Liver (tissue), 9 donors: Measurements from ENCODE around the gene CFAP221. TPM values are rescaled to one million over a fixed set of nuclear protein-coding genes. Genes with fewer than 3 reads are reported as not detected.

Experiments used
- DNase-seq: peaks from one replicate; pipeline ENCODE4 v3.0.0-alpha.2; 2017; ENCODE audit warnings: low spot score
- H3K27ac ChIP-seq, 2 donors: one replicate each; pipeline ENCODE4 v1.7.0; 2013; ENCODE audit warnings: inconsistent platforms in 2 of 2, low read length in 2 of 2, control low read depth in 1 of 2, low read depth in 1 of 2, mild to moderate bottlenecking in 1 of 2
- H3K27me3 ChIP-seq, 4 donors: one replicate each; pipeline versions ENCODE4 v1.6.1 to v1.7.0; 2013; ENCODE audit warnings: low read length in 3 of 4, inconsistent platforms in 1 of 4, mild to moderate bottlenecking in 1 of 4, moderate library complexity in 1 of 4; ENCODE audit not compliant: control insufficient read depth in 4 of 4, insufficient read depth in 4 of 4
- H3K36me3 ChIP-seq, 4 donors: one replicate each; pipeline versions ENCODE4 v1.6.1 to v1.7.0; 2013; ENCODE audit warnings: low read length in 3 of 4, mild to moderate bottlenecking in 3 of 4, low read depth in 1 of 4, moderate library complexity in 1 of 4; ENCODE audit not compliant: control insufficient read depth in 4 of 4, insufficient read depth in 3 of 4
- H3K4me1 ChIP-seq, 4 donors: one replicate each; pipeline versions ENCODE4 v1.6.1 to v1.7.0; 2013; ENCODE audit warnings: low read length in 3 of 4, mild to moderate bottlenecking in 3 of 4, moderate library complexity in 1 of 4; ENCODE audit not compliant: control insufficient read depth in 4 of 4, insufficient read depth in 4 of 4
- H3K4me3 ChIP-seq, 3 donors: one replicate each; pipeline versions ENCODE4 v1.6.1 to v1.7.0; 2013; ENCODE audit warnings: low read length in 3 of 3, control low read depth in 1 of 3, low read depth in 1 of 3, mild to moderate bottlenecking in 1 of 3
- H3K9ac ChIP-seq, 2 donors: one replicate each; pipeline ENCODE4 v1.7.0; 2013; ENCODE audit warnings: low read length in 2 of 2, mild to moderate bottlenecking in 2 of 2, moderate library complexity in 2 of 2, control low read depth in 1 of 2, low read depth in 1 of 2
- H3K9me3 ChIP-seq, 4 donors: one replicate each; pipeline versions ENCODE4 v1.6.1 to v1.7.0; 2013; ENCODE audit warnings: low read length in 3 of 4; ENCODE audit not compliant: control insufficient read depth in 4 of 4
- FOXA1 ChIP-seq: IDR thresholded peaks from 2 replicates; pipeline ENCODE4 v1.6.1; 2016; ENCODE audit warnings: antibody characterized with exemption
- FOXA2 ChIP-seq: IDR thresholded peaks from 2 replicates; pipeline ENCODE4 v1.6.1; 2016; ENCODE audit warnings: antibody characterized with exemption
- GABPA ChIP-seq, 2 donors: IDR thresholded peaks in 1 of 2; conservative IDR thresholded peaks in 1 of 2; 2 replicates each; pipeline ENCODE4 v1.6.1; 2016; ENCODE audit warnings: antibody characterized with exemption in 2 of 2, mild to moderate bottlenecking in 1 of 2, moderate library complexity in 1 of 2
- HNF4A ChIP-seq, 2 donors: conservative IDR thresholded peaks; 2 replicates each; pipeline ENCODE4 v1.6.1; 2016; ENCODE audit warnings: antibody characterized with exemption in 2 of 2, mild to moderate bottlenecking in 2 of 2
- HNF4G ChIP-seq: IDR thresholded peaks from 2 replicates; pipeline ENCODE4 v1.6.1; 2016; ENCODE audit warnings: antibody characterized with exemption
- JUND ChIP-seq, 2 donors: IDR thresholded peaks; 2 replicates each; pipeline ENCODE4 v1.6.1; 2016; ENCODE audit warnings: antibody characterized with exemption in 2 of 2
- NR2F2 ChIP-seq: IDR thresholded peaks from 2 replicates; pipeline ENCODE4 v1.6.1; 2016; ENCODE audit warnings: antibody characterized with exemption
- RAD21 ChIP-seq, 2 donors: IDR thresholded peaks; 2 replicates each; pipeline ENCODE4 v1.6.1; 2016; ENCODE audit warnings: antibody characterized with exemption in 2 of 2, mild to moderate bottlenecking in 2 of 2
- RXRA ChIP-seq, 2 donors: IDR thresholded peaks; 2 replicates each; pipeline ENCODE4 v1.6.1; 2017 to 2018; ENCODE audit warnings: antibody characterized with exemption in 2 of 2, mild to moderate bottlenecking in 1 of 2
- SP1 ChIP-seq: IDR thresholded peaks from 2 replicates; pipeline ENCODE4 v1.6.1; 2018; ENCODE audit warnings: antibody characterized with exemption, mild to moderate bottlenecking
- TAF1 ChIP-seq: conservative IDR thresholded peaks from 2 replicates; pipeline ENCODE4 v1.6.1; 2016; ENCODE audit warnings: antibody characterized with exemption, mild to moderate bottlenecking
- YY1 ChIP-seq: IDR thresholded peaks from 2 replicates; pipeline ENCODE4 v1.6.1; 2016; ENCODE audit warnings: antibody characterized with exemption, mild to moderate bottlenecking
- WGBS: extraction: QIAGEN DNeasy Blood & Tissue Kit; methylation state at CpG from one replicate; pipeline ENCODE4 v1.1.7; 2013; 5-methylcytosine and 5-hydroxymethylcytosine counted together
- polyA plus RNA-seq, 2 donors: library from polyadenylated mRNA; stranded (reverse) in 1 of 2; unstranded in 1 of 2; fragments of 200-250 nt in 1 of 2; fragments of >200 nt in 1 of 2; fragmentation: Nextera tagmentation in 1 of 2; extraction: Ambion mirVana in 1 of 2; gene quantifications; one replicate each; pipeline versions ENCODE4 v1.2.1 to v1.2.3, GENCODE V29; 2013 to 2015
- total RNA-seq, 2 donors: library from RNA; depleted of rRNA; stranded (reverse); fragments of >200 nt; gene quantifications; one replicate each; pipeline ENCODE4 v1.2.3, GENCODE V29; 2014
- TF ChIP-seq, protein P1 (sequence below): IDR thresholded peaks from 2 replicates; pipeline ENCODE4 v1.6.1; 2016; ENCODE audit warnings: antibody characterized with exemption, mild to moderate bottlenecking
- TF ChIP-seq, protein P2 (sequence below): IDR thresholded peaks from 2 replicates; pipeline ENCODE4 v1.6.1; 2016; ENCODE audit warnings: antibody characterized with exemption
- TF ChIP-seq, protein P3 (sequence below): IDR thresholded peaks from 2 replicates; pipeline ENCODE4 v1.6.1; 2016; ENCODE audit warnings: antibody characterized with exemption
- TF ChIP-seq, protein P4 (sequence below): IDR thresholded peaks from 2 replicates; pipeline ENCODE4 v1.6.1; 2016; ENCODE audit warnings: antibody characterized with exemption
- TF ChIP-seq, protein P5 (sequence below): fragments of 150-350 bp; IDR thresholded peaks from 2 replicates; pipeline ENCODE4 v1.5.1; 2017; ENCODE audit warnings: improper control_type of control experiment, low read depth, low read length; ENCODE audit not compliant: missing input control
- donor health status: healthy.
- donor health status: healthy.
- donor health status: healthy.
- donor health status: healthy.
- donor health status: healthy.

The CFAP221 gene
- total and polyA plus RNA-seq, 4 donors, result 0.23 to 3.1 (median 1.2) TPM

DNA sequence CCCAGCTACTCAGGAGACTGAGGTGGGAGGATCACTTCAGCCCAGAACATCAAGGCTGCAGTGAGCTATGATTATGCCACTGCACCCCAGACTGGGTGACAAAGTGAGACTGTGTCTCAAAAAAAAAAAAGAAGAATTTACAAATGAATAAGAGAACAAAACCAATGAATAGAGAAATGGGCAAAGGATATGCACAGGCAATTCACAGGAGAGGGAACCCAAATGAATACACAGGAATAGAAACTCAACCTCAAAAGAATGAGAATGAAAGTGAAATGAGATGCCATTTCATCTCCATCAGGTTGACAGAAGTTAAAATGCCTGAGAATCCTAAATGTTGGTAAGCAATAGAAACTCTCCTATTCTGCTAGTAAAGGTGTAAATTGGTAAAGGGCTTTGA lies 40.2 kb downstream of the CFAP221 start:
- Histone ChIP-seq H3K9ac (no peak overlapping the region), H3K36me3 (no peaks in the 10 kb centered on the region), H3K9me3 (no peaks in the 10 kb centered on the region), H3K27ac (no peak overlapping the region), H3K4me3 (no peak overlapping the region), H3K4me1 (peaks cover 0 to 5% (median 2%) of the 10 kb centered on the region in 4 donors), H3K27me3 (no peaks in the 10 kb centered on the region)
- TF ChIP-seq, protein P1, sequence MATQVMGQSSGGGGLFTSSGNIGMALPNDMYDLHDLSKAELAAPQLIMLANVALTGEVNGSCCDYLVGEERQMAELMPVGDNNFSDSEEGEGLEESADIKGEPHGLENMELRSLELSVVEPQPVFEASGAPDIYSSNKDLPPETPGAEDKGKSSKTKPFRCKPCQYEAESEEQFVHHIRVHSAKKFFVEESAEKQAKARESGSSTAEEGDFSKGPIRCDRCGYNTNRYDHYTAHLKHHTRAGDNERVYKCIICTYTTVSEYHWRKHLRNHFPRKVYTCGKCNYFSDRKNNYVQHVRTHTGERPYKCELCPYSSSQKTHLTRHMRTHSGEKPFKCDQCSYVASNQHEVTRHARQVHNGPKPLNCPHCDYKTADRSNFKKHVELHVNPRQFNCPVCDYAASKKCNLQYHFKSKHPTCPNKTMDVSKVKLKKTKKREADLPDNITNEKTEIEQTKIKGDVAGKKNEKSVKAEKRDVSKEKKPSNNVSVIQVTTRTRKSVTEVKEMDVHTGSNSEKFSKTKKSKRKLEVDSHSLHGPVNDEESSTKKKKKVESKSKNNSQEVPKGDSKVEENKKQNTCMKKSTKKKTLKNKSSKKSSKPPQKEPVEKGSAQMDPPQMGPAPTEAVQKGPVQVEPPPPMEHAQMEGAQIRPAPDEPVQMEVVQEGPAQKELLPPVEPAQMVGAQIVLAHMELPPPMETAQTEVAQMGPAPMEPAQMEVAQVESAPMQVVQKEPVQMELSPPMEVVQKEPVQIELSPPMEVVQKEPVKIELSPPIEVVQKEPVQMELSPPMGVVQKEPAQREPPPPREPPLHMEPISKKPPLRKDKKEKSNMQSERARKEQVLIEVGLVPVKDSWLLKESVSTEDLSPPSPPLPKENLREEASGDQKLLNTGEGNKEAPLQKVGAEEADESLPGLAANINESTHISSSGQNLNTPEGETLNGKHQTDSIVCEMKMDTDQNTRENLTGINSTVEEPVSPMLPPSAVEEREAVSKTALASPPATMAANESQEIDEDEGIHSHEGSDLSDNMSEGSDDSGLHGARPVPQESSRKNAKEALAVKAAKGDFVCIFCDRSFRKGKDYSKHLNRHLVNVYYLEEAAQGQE, result no peak
- TF ChIP-seq JUND (IDR thresholded peaks at IDR 0.05) (no peak), RXRA (IDR thresholded peaks at IDR 0.05) (no peak), FOXA2 (no peak), FOXA1 (no peak), HNF4A (conservative IDR thresholded peaks at IDR 0.05) (no peak), YY1 (no peak), SP1 (no peak), GABPA (IDR thresholded peaks at IDR 0.05 in 1 of 2, conservative IDR thresholded peaks at IDR 0.05 in 1 of 2) (no peak), NR2F2 (no peak), RAD21 (IDR thresholded peaks at IDR 0.05) (no peak), TAF1 (no peak), HNF4G (no peak)
- TF ChIP-seq, protein P2, sequence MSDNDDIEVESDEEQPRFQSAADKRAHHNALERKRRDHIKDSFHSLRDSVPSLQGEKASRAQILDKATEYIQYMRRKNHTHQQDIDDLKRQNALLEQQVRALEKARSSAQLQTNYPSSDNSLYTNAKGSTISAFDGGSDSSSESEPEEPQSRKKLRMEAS, result no peak
- TF ChIP-seq, protein P3, sequence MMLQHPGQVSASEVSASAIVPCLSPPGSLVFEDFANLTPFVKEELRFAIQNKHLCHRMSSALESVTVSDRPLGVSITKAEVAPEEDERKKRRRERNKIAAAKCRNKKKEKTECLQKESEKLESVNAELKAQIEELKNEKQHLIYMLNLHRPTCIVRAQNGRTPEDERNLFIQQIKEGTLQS, result no peak
- TF ChIP-seq, protein P4, sequence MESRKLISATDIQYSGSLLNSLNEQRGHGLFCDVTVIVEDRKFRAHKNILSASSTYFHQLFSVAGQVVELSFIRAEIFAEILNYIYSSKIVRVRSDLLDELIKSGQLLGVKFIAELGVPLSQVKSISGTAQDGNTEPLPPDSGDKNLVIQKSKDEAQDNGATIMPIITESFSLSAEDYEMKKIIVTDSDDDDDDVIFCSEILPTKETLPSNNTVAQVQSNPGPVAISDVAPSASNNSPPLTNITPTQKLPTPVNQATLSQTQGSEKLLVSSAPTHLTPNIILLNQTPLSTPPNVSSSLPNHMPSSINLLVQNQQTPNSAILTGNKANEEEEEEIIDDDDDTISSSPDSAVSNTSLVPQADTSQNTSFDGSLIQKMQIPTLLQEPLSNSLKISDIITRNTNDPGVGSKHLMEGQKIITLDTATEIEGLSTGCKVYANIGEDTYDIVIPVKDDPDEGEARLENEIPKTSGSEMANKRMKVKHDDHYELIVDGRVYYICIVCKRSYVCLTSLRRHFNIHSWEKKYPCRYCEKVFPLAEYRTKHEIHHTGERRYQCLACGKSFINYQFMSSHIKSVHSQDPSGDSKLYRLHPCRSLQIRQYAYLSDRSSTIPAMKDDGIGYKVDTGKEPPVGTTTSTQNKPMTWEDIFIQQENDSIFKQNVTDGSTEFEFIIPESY, result no peak
- TF ChIP-seq, protein P5, sequence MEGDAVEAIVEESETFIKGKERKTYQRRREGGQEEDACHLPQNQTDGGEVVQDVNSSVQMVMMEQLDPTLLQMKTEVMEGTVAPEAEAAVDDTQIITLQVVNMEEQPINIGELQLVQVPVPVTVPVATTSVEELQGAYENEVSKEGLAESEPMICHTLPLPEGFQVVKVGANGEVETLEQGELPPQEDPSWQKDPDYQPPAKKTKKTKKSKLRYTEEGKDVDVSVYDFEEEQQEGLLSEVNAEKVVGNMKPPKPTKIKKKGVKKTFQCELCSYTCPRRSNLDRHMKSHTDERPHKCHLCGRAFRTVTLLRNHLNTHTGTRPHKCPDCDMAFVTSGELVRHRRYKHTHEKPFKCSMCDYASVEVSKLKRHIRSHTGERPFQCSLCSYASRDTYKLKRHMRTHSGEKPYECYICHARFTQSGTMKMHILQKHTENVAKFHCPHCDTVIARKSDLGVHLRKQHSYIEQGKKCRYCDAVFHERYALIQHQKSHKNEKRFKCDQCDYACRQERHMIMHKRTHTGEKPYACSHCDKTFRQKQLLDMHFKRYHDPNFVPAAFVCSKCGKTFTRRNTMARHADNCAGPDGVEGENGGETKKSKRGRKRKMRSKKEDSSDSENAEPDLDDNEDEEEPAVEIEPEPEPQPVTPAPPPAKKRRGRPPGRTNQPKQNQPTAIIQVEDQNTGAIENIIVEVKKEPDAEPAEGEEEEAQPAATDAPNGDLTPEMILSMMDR, result no peak
- DNase-seq, result no peak

DNA sequence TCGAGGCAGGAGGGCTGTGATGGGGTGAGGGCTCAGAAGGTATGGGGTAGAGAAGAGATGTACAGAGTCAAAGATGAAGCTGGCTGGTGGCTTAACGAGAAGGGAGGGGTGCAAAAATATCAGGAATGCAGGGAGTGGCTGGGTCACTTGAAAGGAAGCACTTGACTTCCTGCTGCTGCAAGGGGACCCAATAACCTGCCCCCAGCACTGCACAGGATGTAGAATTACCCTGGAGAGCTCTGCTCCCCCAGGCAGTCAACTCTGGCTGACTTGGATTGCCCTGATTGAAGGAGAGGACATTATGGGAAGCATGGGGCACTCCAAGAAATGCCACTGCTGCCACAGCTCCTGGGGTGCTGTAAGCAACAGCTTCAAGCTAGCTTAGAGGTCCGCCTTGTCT lies 41.8 kb downstream of the CFAP221 start:
- Histone ChIP-seq H3K4me1 (no peaks in the 10 kb centered on the region), H3K27ac (no peak overlapping the region), H3K4me3 (no peak overlapping the region), H3K9me3 (no peaks in the 10 kb centered on the region), H3K9ac (no peak overlapping the region), H3K36me3 (no peaks in the 10 kb centered on the region), H3K27me3 (no peaks in the 10 kb centered on the region)
- no peak for TF ChIP-seq RAD21 (IDR thresholded peaks at IDR 0.05)
- no peak for TF ChIP-seq HNF4A (conservative IDR thresholded peaks at IDR 0.05)
- TF ChIP-seq, protein P1, result no peak
- TF ChIP-seq, protein P2, result no peak
- TF ChIP-seq SP1, result no peak
- TF ChIP-seq, protein P4, result no peak
- TF ChIP-seq RXRA (IDR thresholded peaks at IDR 0.05), result no peak
- TF ChIP-seq FOXA2, result no peak
- TF ChIP-seq, protein P3, result no peak
- no peak for TF ChIP-seq YY1
- DNase-seq, result no peak
- 58% methylated on average over 3 of the region's 3 CpGs for WGBS
